GM10248 (cell line): ENCODE results near the gene SP1.
"Not testable (repeated sequence)": the region's sequence is repeated elsewhere in the genome, so short reads cannot be mapped to it uniquely, and the experiment has no call there.

Experiments
- CTCF ChIA-PET: fragments of 300-600 bp; sonication (Branson Sonifier 250); formaldehyde crosslinking; extraction: SDS; loops from one replicate; lab custom pipeline; 2021; ENCODE audit warnings: antibody characterized with exemption; lab: Yijun Ruan, JAX
- POLR2A ChIA-PET: fragments of 350-650 bp; sonication (Branson Sonifier 250); formaldehyde crosslinking; extraction: SDS; loops from one replicate; lab custom pipeline; 2020; ENCODE audit warnings: antibody characterized with exemption; lab: Yijun Ruan, JAX
- DNase-seq: peaks from one replicate; pipeline ENCODE4 v3.0.0; 2012; ENCODE audit errors: extremely low spot score
- TF ChIP-seq, protein P1 (sequence below): IDR thresholded peaks from 2 replicates; pipeline ENCODE4 v1.5.1; 2012; ENCODE audit warnings: mild to moderate bottlenecking, low read depth; ENCODE audit errors: extremely low read depth, missing control alignments, control extremely low read depth

The SP1 gene

DNA sequence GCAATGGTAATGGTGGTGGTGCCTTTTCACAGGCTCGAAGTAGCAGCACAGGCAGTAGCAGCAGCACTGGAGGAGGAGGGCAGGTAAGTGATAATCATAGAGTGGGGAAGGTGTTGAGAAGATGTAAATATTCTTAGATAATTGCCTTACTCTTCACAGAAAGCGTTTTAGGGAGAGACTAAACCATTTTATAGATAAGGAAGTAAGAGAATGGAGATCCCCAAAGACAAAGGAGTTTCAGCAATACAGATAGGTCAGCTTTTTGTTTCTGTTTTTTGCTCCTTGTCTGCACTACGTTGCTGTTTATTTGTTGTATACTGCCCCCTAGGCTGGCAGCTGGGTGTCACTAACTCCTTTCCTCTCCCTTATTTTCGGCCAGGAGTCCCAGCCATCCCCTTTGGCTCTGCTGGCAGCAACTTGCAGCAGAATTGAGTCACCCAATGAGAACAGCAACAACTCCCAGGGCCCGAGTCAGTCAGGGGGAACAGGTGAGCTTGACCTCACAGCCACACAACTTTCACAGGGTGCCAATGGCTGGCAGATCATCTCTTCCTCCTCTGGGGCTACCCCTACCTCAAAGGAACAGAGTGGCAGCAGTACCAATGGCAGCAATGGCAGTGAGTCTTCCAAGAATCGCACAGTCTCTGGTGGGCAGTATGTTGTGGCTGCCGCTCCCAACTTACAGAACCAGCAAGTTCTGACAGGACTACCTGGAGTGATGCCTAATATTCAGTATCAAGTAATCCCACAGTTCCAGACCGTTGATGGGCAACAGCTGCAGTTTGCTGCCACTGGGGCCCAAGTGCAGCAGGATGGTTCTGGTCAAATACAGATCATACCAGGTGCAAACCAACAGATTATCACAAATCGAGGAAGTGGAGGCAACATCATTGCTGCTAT, 2.0 kb downstream of the SP1 start:
- ChIA-PET CTCF (interaction anchor here (0.8 to 9.5 kb wide), 17 partner anchors 8 to 127 kb away, joined by 3 to 51 read pairs (median 5); partner anchors contain the start of gene AAAS), POLR2A (no interaction called here)
- DNase-seq = peak; percentile 29
- TF ChIP-seq, protein P1, sequence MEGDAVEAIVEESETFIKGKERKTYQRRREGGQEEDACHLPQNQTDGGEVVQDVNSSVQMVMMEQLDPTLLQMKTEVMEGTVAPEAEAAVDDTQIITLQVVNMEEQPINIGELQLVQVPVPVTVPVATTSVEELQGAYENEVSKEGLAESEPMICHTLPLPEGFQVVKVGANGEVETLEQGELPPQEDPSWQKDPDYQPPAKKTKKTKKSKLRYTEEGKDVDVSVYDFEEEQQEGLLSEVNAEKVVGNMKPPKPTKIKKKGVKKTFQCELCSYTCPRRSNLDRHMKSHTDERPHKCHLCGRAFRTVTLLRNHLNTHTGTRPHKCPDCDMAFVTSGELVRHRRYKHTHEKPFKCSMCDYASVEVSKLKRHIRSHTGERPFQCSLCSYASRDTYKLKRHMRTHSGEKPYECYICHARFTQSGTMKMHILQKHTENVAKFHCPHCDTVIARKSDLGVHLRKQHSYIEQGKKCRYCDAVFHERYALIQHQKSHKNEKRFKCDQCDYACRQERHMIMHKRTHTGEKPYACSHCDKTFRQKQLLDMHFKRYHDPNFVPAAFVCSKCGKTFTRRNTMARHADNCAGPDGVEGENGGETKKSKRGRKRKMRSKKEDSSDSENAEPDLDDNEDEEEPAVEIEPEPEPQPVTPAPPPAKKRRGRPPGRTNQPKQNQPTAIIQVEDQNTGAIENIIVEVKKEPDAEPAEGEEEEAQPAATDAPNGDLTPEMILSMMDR = peak; percentile 55

DNA sequence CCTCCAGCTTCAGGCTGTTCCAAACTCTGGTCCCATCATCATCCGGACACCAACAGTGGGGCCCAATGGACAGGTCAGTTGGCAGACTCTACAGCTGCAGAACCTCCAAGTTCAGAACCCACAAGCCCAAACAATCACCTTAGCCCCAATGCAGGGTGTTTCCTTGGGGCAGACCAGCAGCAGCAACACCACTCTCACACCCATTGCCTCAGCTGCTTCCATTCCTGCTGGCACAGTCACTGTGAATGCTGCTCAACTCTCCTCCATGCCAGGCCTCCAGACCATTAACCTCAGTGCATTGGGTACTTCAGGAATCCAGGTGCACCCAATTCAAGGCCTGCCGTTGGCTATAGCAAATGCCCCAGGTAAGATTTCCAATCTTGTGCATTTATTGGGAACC, 3.3 kb downstream of the SP1 start:
- ChIA-PET POLR2A (no interaction called here), CTCF (interaction anchor here (1.1 to 9.5 kb wide), 10 partner anchors 8 to 126 kb away, joined by 3 to 51 read pairs (median 9); partner anchors contain the start of gene AAAS)
- DNase-seq = no peak
- TF ChIP-seq, protein P1 = no peak

DNA sequence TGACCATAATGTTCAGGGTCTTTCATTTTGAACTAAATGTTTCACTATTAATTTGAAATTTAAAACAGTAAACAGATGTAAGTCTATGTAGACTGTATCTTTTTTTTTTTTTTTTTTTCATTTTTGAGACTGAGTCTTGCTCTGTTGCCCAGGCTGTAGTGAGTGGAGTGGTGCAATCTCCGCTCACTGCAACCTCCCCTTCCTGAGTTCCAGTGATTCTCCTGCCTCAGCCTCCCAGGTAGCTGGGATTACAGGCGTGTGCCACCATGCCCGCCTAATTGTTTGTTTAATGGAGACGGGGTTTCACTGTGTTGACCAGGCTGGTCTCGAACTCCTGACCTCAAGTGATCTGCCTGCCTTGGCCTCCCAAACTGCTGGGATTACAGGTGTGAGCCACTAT, 6.4 kb downstream of the SP1 start:
- CTCF ChIA-PET = interaction anchor here (1.5 to 9.5 kb wide), 5 partner anchors 11 to 65 kb away, joined by 6 to 51 read pairs (median 8); partner anchors contain the start of gene AAAS
- DNase-seq, POLR2A ChIA-PET: not testable (repeated sequence)

DNA sequence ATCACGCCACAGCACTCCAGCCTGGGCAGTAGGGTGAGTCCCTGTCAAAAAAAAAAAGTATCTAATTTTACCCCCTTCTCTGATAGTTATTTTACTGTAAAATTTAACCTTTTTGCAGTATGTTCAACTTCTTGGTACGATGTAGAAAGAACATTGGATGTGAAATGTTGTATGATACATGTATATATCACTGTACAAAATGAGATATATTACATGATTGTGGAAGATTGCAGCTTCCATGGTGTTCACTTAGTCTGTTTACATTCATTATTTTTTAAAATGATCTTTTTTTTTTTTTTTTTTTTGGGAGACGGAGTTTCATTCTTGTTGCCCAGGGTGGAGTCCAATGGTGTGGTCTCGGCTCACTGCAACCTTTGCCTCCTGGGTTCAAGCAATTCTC, 9.0 kb downstream of the SP1 start:
- POLR2A ChIA-PET = interaction anchor here (1.2 kb wide), 1 partner anchor 9 kb away, joined by 3 read pairs; the partner anchor contains the start of gene SP1
- TF ChIP-seq, protein P1 = no peak
- DNase-seq = no peak
- CTCF ChIA-PET = interaction anchor here (1.0 to 9.5 kb wide), 3 partner anchors 15 to 36 kb away, joined by 3 to 51 read pairs (median 4); no protein-coding TSS in a partner anchor

DNA sequence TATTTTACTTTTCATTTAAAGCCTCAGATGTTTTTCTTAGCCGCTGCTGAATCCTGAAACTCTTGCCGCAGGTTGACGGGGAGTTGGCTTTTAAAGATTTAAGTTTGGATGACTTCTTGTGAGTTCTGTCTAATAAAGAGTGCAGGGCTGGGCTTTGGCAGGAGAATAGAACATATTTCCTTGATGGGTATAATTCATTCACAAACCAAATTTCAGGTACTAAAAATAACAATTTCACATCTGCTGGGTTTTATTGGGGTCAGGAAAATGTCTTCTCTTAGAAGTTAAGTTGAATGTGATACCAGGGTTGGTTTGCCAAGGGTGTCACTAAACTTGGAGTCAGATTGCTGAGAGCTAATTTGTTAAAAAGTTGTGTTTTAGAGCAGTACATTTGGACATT, 9.7 kb downstream of the SP1 start:
- ChIA-PET POLR2A (interaction anchor here (1.6 kb wide), 1 partner anchor 10 kb away, joined by 4 read pairs; no protein-coding TSS in a partner anchor), CTCF (interaction anchor here (0.9 to 9.5 kb wide), 6 partner anchors 10 to 38 kb away, joined by 3 to 51 read pairs (median 3); partner anchors contain the start of gene SP1)
- no peak for DNase-seq
- TF ChIP-seq, protein P1 = no peak

DNA sequence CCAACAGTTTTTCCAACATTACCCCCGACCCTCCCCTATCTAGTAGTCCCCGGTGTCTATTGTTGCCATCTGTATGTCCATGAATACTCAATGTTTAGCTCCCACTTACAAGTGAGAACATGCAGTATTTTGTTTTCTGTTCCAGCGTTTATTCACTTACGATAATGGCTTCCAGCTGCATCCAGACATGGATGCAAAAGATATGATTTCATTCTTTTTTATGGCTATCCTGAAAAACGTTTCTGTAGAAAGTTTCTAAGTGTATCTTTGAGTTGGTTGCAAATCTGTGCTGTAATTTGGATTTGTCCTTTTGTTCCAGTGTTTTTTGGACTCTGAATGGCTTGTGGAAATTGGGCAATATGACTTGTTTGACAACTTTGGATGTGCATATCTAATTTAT, 11.7 kb downstream of the SP1 start:
- TF ChIP-seq, protein P1 = no peak
- DNase-seq = no peak
- POLR2A ChIA-PET = interaction anchor here (0.7 kb wide), 2 partner anchors 15 to 23 kb away, joined by 4 to 7 read pairs; no protein-coding TSS in a partner anchor
- CTCF ChIA-PET = interaction anchor here (1.0 kb wide), 1 partner anchor 9 kb away, joined by 3 read pairs; no protein-coding TSS in a partner anchor
